ENCODE measurements around the gene SLC25A27. TPM values are rescaled to one million over a fixed set of nuclear protein-coding genes. Genes with fewer than 3 reads are reported as not detected.

Gene SLC25A27
- total and polyA plus RNA-seq, 12 donors = 3.1 to 99.7 (median 18.3) TPM

GRCh38 chr6:46655803-46656202 lies 3.0 kb downstream of the SLC25A27 start:
- no peaks in the 10 kb centered on the region for H3K9me3 ChIP-seq (replicated peaks in 1 of 3)
- TF ChIP-seq CTCF (IDR thresholded peaks at IDR 0.05) (no peak), POLR2A (IDR thresholded peaks at IDR 0.05) (no peak)
- H3K4me1 ChIP-seq (replicated peaks in 1 of 2) = peaks cover 4 to 21% of the 10 kb centered on the region in 2 donors
- intact Hi-C loops (cut with DNase I) = no loop called here
- H3K4me3 ChIP-seq = no peak overlapping the region
- no peak overlapping the region for H3K27ac ChIP-seq
- DNase-seq = no peak
- 84 to 90% (median 86%) methylated on average over 6 of the region's 6 CpGs for WGBS, 4 donors
- H3K27me3 ChIP-seq = no peaks in the 10 kb centered on the region
- H3K36me3 ChIP-seq (replicated peaks in 1 of 2) = no peaks in the 10 kb centered on the region

GRCh38 chr6:46657642-46658041 lies 4.9 kb downstream of the SLC25A27 start:
- TF ChIP-seq POLR2A (IDR thresholded peaks at IDR 0.05) (no peak), CTCF (IDR thresholded peaks at IDR 0.05) (no peak)
- H3K9me3 ChIP-seq (replicated peaks in 1 of 3) = no peaks in the 10 kb centered on the region
- H3K27ac ChIP-seq = no peak overlapping the region
- H3K27me3 ChIP-seq = no peaks in the 10 kb centered on the region
- H3K36me3 ChIP-seq (replicated peaks in 1 of 2) = no peaks in the 10 kb centered on the region
- intact Hi-C loops (cut with DNase I) = no loop called here
- H3K4me3 ChIP-seq = no peak overlapping the region
- no peak for DNase-seq
- H3K4me1 ChIP-seq (replicated peaks in 1 of 2) = peaks cover 4 to 12% of the 10 kb centered on the region in 2 donors

DNA sequence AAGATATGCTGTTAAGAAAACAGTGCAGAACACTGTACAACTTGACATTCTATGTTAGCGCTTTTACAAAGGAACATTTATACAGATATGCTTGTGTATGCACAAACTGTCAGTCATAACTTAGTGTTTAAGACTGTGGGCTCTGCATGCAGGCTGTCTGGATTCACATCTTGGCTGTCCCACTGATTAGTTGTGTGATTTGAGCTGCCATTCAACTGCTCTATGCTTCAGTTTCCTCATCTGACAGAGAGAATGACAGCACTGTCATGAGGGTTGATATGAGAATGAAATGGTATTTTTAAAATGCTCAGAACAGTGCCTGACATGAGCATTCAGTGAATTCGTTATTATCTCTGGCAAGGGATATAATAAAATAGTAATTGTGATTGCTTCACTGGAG lies 8.7 kb downstream of the SLC25A27 start:
- TF ChIP-seq POLR2A (IDR thresholded peaks at IDR 0.05) = no peak
- TF ChIP-seq CTCF (IDR thresholded peaks at IDR 0.05) = no peak
- Histone ChIP-seq H3K27ac (no peak overlapping the region), H3K4me3 (no peak overlapping the region), H3K27me3 (no peaks in the 10 kb centered on the region), H3K9me3 (replicated peaks in 1 of 3) (no peaks in the 10 kb centered on the region), H3K4me1 (replicated peaks in 1 of 2) (no peaks in the 10 kb centered on the region), H3K36me3 (replicated peaks in 1 of 2) (peaks cover 0 to 5% of the 10 kb centered on the region in 2 donors)
- no peak for DNase-seq
- intact Hi-C loops (cut with DNase I) = no loop called here
- 84 to 92% (median 90%) methylated on average over 2 of the region's 2 CpGs for WGBS, 4 donors

DNA sequence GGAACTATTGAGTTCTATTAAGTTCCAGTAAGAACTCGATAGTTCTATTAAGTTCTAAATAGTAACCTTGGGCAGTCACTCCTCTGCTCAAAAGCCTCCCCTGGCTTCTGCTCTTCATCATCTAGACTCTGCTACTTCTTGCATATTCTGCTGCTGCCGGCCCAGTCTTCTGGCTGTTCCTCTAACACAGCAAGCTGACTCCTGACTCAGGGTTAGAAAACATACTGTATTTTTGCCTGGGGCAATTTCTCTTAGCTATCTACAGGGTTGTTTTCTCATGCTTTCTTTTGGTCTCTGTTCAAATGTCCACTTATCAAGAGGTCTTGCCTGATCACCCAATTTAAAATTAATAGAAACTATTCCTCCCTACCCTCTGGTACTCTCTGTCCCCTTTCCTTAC lies 14.6 kb downstream of the SLC25A27 start:
- Histone ChIP-seq H3K4me1 (replicated peaks in 1 of 2) (no peaks in the 10 kb centered on the region), H3K9me3 (replicated peaks in 1 of 3) (no peaks in the 10 kb centered on the region), H3K27me3 (no peaks in the 10 kb centered on the region), H3K36me3 (replicated peaks in 1 of 2) (peaks cover 0 to 5% of the 10 kb centered on the region in 2 donors), H3K27ac (no peak overlapping the region), H3K4me3 (no peak overlapping the region)
- intact Hi-C loops (cut with DNase I) = no loop called here
- TF ChIP-seq CTCF (IDR thresholded peaks at IDR 0.05) (no peak), POLR2A (IDR thresholded peaks at IDR 0.05) (no peak)
- DNase-seq = no peak
- WGBS, 4 donors = 85 to 93% (median 92%) methylated on average over 2 of the region's 2 CpGs

Data from adrenal gland (tissue), 12 donors.